Measurements from ENCODE around the gene DLGAP1.

Gene DLGAP1

GRCh38 chr18:3848316-3848715, 606.8 kb downstream of the DLGAP1 start:
- no peak for DNase-seq

DNA sequence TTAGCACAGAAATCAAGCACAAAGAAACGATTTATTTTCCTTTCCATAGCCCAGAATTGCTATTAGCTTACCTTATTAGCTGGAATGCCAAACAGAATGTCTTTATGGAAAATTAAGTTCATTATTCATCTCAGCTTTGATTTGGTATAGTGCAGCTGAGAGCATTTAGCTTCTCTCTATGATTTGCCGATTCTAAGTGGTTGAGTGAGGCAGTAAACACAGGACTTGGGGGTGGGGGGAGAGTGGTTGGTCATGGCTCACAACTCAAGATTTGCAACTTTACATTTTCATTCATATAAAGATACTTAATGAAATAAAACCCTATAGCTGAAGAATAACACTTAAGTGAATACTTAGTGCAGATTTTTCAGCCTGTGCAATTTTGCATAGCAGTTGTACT, 609.9 kb downstream of the DLGAP1 start:
- DNase-seq = peak; percentile 16

DNA sequence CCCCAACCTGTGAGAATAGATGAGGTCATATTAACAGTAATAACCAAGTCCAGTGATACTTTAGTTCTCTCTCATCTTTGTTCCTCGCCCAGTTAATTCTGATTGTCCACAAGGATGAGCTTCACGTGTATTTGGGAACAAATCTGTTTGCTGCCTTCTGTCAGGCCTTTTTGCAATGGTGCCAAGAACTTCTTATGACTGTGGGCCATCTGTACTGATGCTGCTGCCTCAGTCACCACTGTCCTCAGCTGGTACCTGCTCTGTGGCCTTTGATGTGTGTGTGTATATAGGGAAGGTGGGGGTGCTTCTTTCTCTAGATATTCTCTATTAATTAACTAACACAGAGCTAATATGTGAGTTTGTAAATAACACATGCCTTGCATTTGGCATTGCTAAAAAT, 612.3 kb downstream of the DLGAP1 start:
- DNase-seq = no peak

DNA sequence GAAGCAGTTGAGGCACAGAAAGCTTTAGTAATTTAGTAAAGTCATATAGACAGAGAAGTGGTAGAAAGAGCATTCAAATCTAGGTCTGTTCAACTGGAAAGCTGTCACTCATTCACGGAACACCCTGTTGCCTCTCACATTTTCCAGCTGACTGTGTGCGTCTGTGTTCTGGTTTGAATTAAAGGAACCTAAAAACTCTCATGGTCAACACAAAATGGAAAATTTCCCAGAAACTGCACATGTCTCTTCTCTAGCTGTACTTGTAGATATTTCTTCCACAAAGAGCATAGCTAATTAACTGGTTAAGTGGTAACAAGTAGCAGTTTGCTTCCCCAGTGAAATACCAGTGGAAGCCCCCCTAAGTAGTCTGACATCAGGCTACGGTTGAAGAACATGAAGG, 614.3 kb downstream of the DLGAP1 start:
- peak; percentile 65 for DNase-seq

GRCh38 chr18:3839581-3839981, 615.5 kb downstream of the DLGAP1 start:
- DNase-seq = no peak

GRCh38 chr18:3836483-3837335, 618.4 kb downstream of the DLGAP1 start:
- DNase-seq = peak; percentile 85

GRCh38 chr18:3832025-3832638, 623.0 kb downstream of the DLGAP1 start:
- peak; percentile 46 for DNase-seq

DNA sequence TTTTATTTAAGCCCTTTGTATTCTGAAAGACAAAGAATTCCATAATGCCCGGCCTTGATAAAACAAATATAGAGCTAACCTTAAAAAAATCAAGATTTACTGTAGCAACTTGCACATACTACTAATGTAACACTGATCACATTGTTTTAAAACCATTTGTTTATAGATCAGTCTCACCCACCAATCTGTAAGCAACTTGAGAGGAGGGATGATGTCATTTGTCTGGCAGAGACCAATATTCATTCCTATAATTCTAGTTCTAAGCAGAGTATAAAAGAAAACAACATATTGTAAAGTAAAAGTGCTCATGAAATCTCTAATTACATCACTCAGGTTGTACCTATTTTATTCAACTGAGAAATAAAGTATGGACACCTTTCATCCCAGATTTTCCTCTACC, 624.5 kb downstream of the DLGAP1 start:
- DNase-seq = no peak

GRCh38 chr18:3827236-3827845, 627.8 kb downstream of the DLGAP1 start:
- DNase-seq = no peak

- DNase-seq = no peak
Observed at GRCh38 chr18:3826021-3826420, 629.1 kb downstream of the DLGAP1 start.

GRCh38 chr18:3824101-3824500, 631.0 kb downstream of the DLGAP1 start:
- DNase-seq = no peak

DNA sequence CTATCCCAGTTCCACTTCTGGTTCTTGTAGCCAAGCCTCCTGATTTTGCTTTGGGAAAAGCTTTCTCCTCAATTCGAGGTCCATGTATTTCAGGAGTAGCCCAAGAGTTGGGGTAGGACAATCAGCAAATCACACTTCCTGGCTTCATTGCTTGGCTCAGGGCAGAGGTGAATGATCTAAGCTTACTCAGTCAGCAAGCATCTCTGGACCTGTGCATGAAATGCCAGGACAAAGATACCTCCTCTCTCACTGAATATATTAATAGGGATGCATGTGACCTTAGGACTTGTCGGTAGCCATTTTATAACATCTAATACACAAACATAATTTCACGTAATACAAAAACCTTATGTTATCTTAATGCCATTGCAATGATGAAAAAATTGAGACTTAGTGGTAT, 632.0 kb downstream of the DLGAP1 start:
- DNase-seq = no peak

DNA sequence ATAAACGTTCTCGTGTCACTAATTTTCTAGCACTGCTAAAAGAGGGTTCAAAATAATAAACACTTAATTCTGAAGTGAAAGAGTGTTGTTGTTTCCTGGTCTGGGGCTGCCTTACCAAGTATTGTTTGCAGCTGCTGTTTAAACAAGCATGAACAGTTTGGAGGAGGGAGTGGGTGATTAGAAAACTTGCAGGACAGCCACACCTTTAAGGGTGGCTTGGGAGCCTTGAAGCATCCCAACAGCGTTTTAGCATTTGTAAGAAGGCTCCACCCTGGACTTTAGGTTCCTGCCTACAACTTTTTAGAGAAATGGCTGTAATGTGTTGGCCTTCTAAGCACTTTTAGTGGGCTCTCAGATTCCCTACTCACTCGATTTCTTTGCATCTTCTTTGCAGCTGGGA, 633.6 kb downstream of the DLGAP1 start:
- DNase-seq = peak; percentile 64

- DNase-seq = no peak
Observed at GRCh38 chr18:3819961-3820360, 635.1 kb downstream of the DLGAP1 start.

GRCh38 chr18:3816610-3817363, 638.3 kb downstream of the DLGAP1 start:
- no peak for DNase-seq

GRCh38 chr18:3815991-3816390, 639.1 kb downstream of the DLGAP1 start:
- no peak for DNase-seq

GRCh38 chr18:3814816-3815215, 640.3 kb downstream of the DLGAP1 start:
- no peak for DNase-seq

- DNase-seq = no peak
Observed at GRCh38 chr18:3810296-3810695, 644.8 kb downstream of the DLGAP1 start.

- no peak for DNase-seq
Observed at GRCh38 chr18:3808985-3809780, 645.9 kb downstream of the DLGAP1 start.

DNA sequence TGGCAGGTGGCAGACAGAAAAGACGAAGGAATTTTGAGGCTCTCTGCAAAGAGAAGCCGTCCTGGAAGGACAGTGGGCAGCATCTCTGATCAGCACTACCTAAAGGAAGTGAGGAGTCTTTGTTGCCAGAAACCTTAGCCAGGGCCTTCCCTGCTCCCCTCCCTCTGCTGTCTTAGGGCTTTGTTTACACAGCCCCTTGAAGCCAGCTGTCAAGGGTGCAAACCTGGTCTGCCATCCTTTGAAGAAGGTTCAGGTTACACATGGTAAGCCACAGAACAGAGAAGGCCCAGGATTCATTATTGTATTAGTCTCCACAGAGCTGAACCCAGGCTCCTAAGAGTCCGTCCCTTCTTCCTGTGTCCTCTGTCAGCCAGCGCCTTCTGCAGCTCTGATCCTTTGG, 648.5 kb downstream of the DLGAP1 start:
- peak; percentile 97 for DNase-seq

DNA sequence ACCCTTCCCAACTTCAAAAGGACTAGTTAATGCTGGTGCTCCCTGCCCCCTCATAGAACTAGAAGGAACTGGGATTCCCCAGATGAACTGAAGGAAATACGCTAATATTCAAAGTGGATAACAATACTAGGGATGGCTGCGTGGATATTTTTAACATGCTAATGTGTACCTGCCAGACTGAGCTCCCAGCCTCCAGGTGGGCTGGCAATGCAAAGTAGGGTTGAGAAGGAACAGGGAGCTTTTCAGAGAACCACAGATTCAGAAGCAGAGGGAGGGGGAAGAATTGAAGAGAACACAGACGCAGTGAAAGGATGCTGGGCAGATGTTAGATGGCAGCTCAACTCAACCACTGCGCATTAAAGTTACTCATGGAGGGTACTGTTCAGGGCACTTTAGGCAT, 650.8 kb downstream of the DLGAP1 start:
- DNase-seq = no peak

DNA sequence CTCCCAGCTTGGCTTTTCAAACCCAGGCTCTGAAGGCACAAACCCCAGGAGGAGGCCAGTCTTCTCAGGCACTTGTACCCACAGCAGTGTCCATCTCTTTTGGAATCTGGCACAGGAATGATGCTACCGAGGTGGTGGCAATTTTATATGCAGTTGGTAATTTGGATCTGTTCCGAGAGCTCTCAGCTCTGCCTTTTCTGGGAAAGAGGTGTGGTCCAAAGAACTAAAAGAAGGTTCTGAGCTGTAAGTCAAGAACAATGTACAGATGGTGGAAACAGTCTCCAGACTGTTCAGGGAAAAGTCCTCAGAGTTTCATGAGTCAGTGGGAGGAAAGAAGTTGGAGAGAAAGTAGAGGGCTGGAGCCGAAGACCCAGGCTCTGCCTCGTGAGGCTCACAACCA, 651.8 kb downstream of the DLGAP1 start:
- no peak for DNase-seq

GRCh38 chr18:3799515-3799914, 655.6 kb downstream of the DLGAP1 start:
- DNase-seq = peak; percentile 91

Data from DMS79 (cell line).